H9 (cell line): ENCODE data around the gene SCAMP5. TPM values are rescaled to one million over a fixed set of nuclear protein-coding genes. Genes with fewer than 3 reads are reported as not detected.

Experiments
- DNase-seq: peaks from one replicate; pipeline ENCODE4 v3.0.0-alpha.2; 2017
- H2AFZ ChIP-seq: one replicate; pipeline ENCODE4 v1.6.1; 2013; ENCODE audit warnings: mild to moderate bottlenecking, low read length, control low read depth, moderate library complexity
- H2AK5ac ChIP-seq: 2 replicates; pipeline ENCODE4 v1.6.1; 2013; ENCODE audit warnings: low read length, control low read depth, mixed read lengths; ENCODE audit not compliant: insufficient read length
- H2BK120ac ChIP-seq: one replicate; pipeline ENCODE4 v1.6.1; 2013; ENCODE audit warnings: low read depth, mild to moderate bottlenecking, low read length, control low read depth, inconsistent platforms; ENCODE audit not compliant: poor library complexity, severe bottlenecking
- H2BK12ac ChIP-seq: 2 replicates; pipeline ENCODE4 v1.6.1; 2013; ENCODE audit warnings: low read length, control low read depth, mixed read lengths, low read depth; ENCODE audit not compliant: insufficient read length
- H2BK15ac ChIP-seq: 2 replicates; pipeline ENCODE4 v1.6.1; 2013; ENCODE audit warnings: low read depth, low read length, control low read depth
- H2BK20ac ChIP-seq: one replicate; pipeline ENCODE4 v1.6.1; 2013; ENCODE audit warnings: low read depth, mild to moderate bottlenecking, low read length, control low read depth, inconsistent platforms; ENCODE audit not compliant: poor library complexity, severe bottlenecking
- H2BK5ac ChIP-seq: 2 replicates; pipeline ENCODE4 v1.6.1; 2013; ENCODE audit warnings: low read length, control low read depth, mixed read lengths; ENCODE audit not compliant: insufficient read length
- H3K14ac ChIP-seq: 2 replicates; pipeline ENCODE4 v1.6.1; 2013; ENCODE audit warnings: low read length, control low read depth; ENCODE audit not compliant: insufficient read depth
- H3K18ac ChIP-seq: 2 replicates; pipeline ENCODE4 v1.6.1; 2013; ENCODE audit warnings: low read depth, mild to moderate bottlenecking, mixed read lengths, low read length, control low read depth; ENCODE audit not compliant: insufficient read length
- H3K23ac ChIP-seq: 2 replicates; pipeline ENCODE4 v1.6.1; 2013; ENCODE audit warnings: low read length, control low read depth, mixed read lengths, low read depth; ENCODE audit not compliant: insufficient read length
- H3K23me2 ChIP-seq: 2 replicates; pipeline ENCODE4 v1.6.1; 2013; ENCODE audit warnings: low read depth, mild to moderate bottlenecking, mixed read lengths, low read length, control low read depth; ENCODE audit not compliant: insufficient read length, poor library complexity, severe bottlenecking
- H3K27ac ChIP-seq: 2 replicates; pipeline ENCODE4 v1.5.1; 2013; ENCODE audit warnings: low read length, control low read depth, mixed read lengths, low read depth; ENCODE audit not compliant: insufficient read length
- H3K27me3 ChIP-seq: 2 replicates; pipeline ENCODE4 v1.6.1; 2013; ENCODE audit warnings: low read length, control low read depth, inconsistent platforms; ENCODE audit not compliant: insufficient read depth
- H3K4ac ChIP-seq: 2 replicates; pipeline ENCODE4 v1.6.1; 2013; ENCODE audit warnings: low read depth, mild to moderate bottlenecking, control low read depth, inconsistent platforms, low read length, moderate library complexity
- H3K4me1 ChIP-seq: 2 replicates; pipeline ENCODE4 v1.6.1; 2013; ENCODE audit warnings: low read length, control low read depth, inconsistent platforms; ENCODE audit not compliant: insufficient read depth
- H3K4me2 ChIP-seq: 2 replicates; pipeline ENCODE4 v1.6.1; 2013; ENCODE audit warnings: low read length, control low read depth, mixed read lengths; ENCODE audit not compliant: insufficient read length, insufficient read depth
- H3K56ac ChIP-seq: 2 replicates; pipeline ENCODE4 v1.6.1; 2013; ENCODE audit warnings: low read depth, mild to moderate bottlenecking, mixed read lengths, low read length, control low read depth; ENCODE audit not compliant: insufficient read length
- H3K79me1 ChIP-seq: 2 replicates; pipeline ENCODE4 v1.6.1; 2013; ENCODE audit warnings: low read depth, mild to moderate bottlenecking, moderate library complexity, low read length, control low read depth, inconsistent platforms; ENCODE audit not compliant: insufficient read depth, poor library complexity, severe bottlenecking
- H3K79me2 ChIP-seq: 2 replicates; pipeline ENCODE4 v1.6.1; 2013; ENCODE audit warnings: low read length, control low read depth, inconsistent platforms; ENCODE audit not compliant: insufficient read depth
- H3K9ac ChIP-seq: 2 replicates; pipeline ENCODE4 v1.6.1; 2013; ENCODE audit warnings: low read length, control low read depth, mixed read lengths; ENCODE audit not compliant: insufficient read length; ENCODE audit errors: extremely low read depth
- H3K9me3 ChIP-seq: one replicate; pipeline ENCODE4 v1.6.1; 2013; ENCODE audit warnings: low read depth, low read length, inconsistent platforms; ENCODE audit not compliant: control insufficient read depth
- H3T11ph ChIP-seq: one replicate; pipeline ENCODE4 v1.6.1; 2013; ENCODE audit warnings: mild to moderate bottlenecking, low read length, control low read depth, inconsistent platforms
- H4K20me1 ChIP-seq: one replicate; pipeline ENCODE4 v1.6.1; 2013; ENCODE audit not compliant: control insufficient read depth, insufficient read length, insufficient read depth
- H4K5ac ChIP-seq: 2 replicates; pipeline ENCODE4 v1.6.1; 2013; ENCODE audit warnings: low read depth, mild to moderate bottlenecking, mixed read lengths, low read length, control low read depth; ENCODE audit not compliant: insufficient read length
- H4K8ac ChIP-seq: replicated peaks from 2 replicates; pipeline ENCODE4 v1.6.1; 2013; ENCODE audit warnings: low read length, control low read depth, mixed read lengths, low read depth; ENCODE audit not compliant: insufficient read length
- H4K91ac ChIP-seq: 2 replicates; pipeline ENCODE4 v1.6.1; 2013; ENCODE audit warnings: low read depth, mild to moderate bottlenecking, moderate library complexity, mixed read lengths, low read length, control low read depth; ENCODE audit not compliant: insufficient read length
- H3K27ac Mint-ChIP-seq, 3 experiments: 2 replicates in 2 of 3; 3 replicates in 1 of 3; pipeline ENCODE4 v1.8.0; 2020 to 2021; ENCODE audit warnings: mixed read lengths in 3 of 3, mild to moderate bottlenecking in 1 of 3, moderate library complexity in 1 of 3
- H3K27me3 Mint-ChIP-seq: 2 replicates; pipeline ENCODE4 v1.8.0; 2021; ENCODE audit warnings: low read depth, mild to moderate bottlenecking, moderate library complexity, mixed read lengths
- H3K36me3 Mint-ChIP-seq, 3 experiments: 2 replicates in 2 of 3; 3 replicates in 1 of 3; pipeline ENCODE4 v1.8.0; 2020 to 2021; ENCODE audit warnings: low read depth in 3 of 3, mixed read lengths in 3 of 3; ENCODE audit not compliant: insufficient read depth in 1 of 3
- H3K4me1 Mint-ChIP-seq, 2 experiments: 2 replicates each; pipeline ENCODE4 v1.8.0; 2020; ENCODE audit warnings: mixed read lengths in 2 of 2
- H3K4me3 Mint-ChIP-seq, 2 experiments: 2 replicates in 1 of 2; 3 replicates in 1 of 2; pipeline ENCODE4 v1.8.0; 2020 to 2021; ENCODE audit warnings: mild to moderate bottlenecking in 2 of 2, mixed read lengths in 2 of 2, moderate library complexity in 1 of 2
- H3K9me3 Mint-ChIP-seq, 2 experiments: 2 replicates in 1 of 2; 3 replicates in 1 of 2; pipeline ENCODE4 v1.8.0; 2020; ENCODE audit warnings: mild to moderate bottlenecking in 2 of 2, mixed read lengths in 2 of 2, moderate library complexity in 1 of 2
- WGBS: extraction: QIAGEN DNeasy Blood & Tissue Kit; methylation state at CpG from one replicate; pipeline ENCODE4 v1.1.7; 2013; ENCODE audit warnings: missing lambda C conversion rate, low lambda C conversion rate, mixed read lengths; ENCODE audit not compliant: insufficient read length; ENCODE audit errors: extremely low coverage; 5-methylcytosine and 5-hydroxymethylcytosine counted together
- total RNA-seq: library from RNA; stranded (reverse); gene quantifications from 2 replicates; pipeline ENCODE4 v1.2.1, GENCODE V29; 2021
- TF ChIP-seq, protein P1 (sequence below): fragments of 200-600 bp; sonication (generic); conservative IDR thresholded peaks from 3 replicates; pipeline ENCODE4 v1.8.0; 2021; ENCODE audit warnings: antibody characterized with exemption, mild to moderate bottlenecking

The SCAMP5 gene
- total RNA-seq, 1 experiment from 2014 or later = 47.8 TPM

DNA sequence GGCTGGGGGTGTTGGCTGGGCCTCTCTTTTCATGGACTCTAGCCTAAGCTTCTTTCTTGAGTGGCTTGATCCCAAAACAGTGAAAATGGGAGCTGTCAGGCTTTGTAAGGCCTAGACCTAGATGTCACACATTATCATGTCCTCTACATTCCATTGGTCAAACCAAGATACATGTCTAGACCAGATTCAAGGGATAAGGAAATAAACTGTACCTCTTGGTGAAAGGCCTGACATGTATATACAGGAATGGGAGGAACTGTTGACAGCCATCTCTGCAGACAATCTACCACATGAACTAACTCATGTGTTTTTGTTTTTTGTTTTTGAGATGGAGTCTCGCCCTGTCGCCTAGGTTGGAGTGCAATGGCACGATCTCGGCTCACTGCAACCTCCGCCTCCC is 27.7 kb upstream of the SCAMP5 start:
- Mint-ChIP-seq H3K27ac (no peak overlapping the region), H3K36me3 (no peaks in the 10 kb centered on the region; a peak in 1 of 7 replicates), H3K27me3 (peaks cover 16% of the 10 kb centered on the region), H3K9me3 (no peaks in the 10 kb centered on the region; a peak in 1 of 5 replicates), H3K4me3 (no peak overlapping the region), H3K4me1 (peaks cover 2 to 10% of the 10 kb centered on the region in 2 experiments; a peak in 2 of 4 replicates)
- Histone ChIP-seq H3K27me3 (no peaks in the 10 kb centered on the region), H3T11ph (no peak overlapping the region), H3K56ac (no peak overlapping the region), H2BK20ac (no peak overlapping the region), H3K79me1 (no peaks in the 10 kb centered on the region), H3K4me1 (no peaks in the 10 kb centered on the region), H3K79me2 (no peaks in the 10 kb centered on the region), H2AK5ac (no peak overlapping the region), H4K20me1 (no peaks in the 10 kb centered on the region), H3K9me3 (no peaks in the 10 kb centered on the region), H2BK15ac (no peak overlapping the region), H4K5ac (no peak overlapping the region), H4K91ac (no peak overlapping the region), H3K18ac (no peak overlapping the region), H4K8ac (no peak overlapping the region), H2AFZ (no peak overlapping the region), H3K4ac (no peak overlapping the region), H3K23ac (no peak overlapping the region), H2BK120ac (no peak overlapping the region), H2BK12ac (no peak overlapping the region), H3K4me2 (no peak overlapping the region), H3K27ac (no peak overlapping the region), H2BK5ac (no peak overlapping the region), H3K9ac (no peak overlapping the region), H3K14ac (no peak overlapping the region), H3K23me2 (no peaks in the 10 kb centered on the region)
- TF ChIP-seq, protein P1, sequence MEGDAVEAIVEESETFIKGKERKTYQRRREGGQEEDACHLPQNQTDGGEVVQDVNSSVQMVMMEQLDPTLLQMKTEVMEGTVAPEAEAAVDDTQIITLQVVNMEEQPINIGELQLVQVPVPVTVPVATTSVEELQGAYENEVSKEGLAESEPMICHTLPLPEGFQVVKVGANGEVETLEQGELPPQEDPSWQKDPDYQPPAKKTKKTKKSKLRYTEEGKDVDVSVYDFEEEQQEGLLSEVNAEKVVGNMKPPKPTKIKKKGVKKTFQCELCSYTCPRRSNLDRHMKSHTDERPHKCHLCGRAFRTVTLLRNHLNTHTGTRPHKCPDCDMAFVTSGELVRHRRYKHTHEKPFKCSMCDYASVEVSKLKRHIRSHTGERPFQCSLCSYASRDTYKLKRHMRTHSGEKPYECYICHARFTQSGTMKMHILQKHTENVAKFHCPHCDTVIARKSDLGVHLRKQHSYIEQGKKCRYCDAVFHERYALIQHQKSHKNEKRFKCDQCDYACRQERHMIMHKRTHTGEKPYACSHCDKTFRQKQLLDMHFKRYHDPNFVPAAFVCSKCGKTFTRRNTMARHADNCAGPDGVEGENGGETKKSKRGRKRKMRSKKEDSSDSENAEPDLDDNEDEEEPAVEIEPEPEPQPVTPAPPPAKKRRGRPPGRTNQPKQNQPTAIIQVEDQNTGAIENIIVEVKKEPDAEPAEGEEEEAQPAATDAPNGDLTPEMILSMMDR = no peak
- no peak for DNase-seq
- no CpG with 5 or more reads among the region's 5 CpGs for WGBS
